HG02763 (cell line): ENCODE data around the gene STKLD1.
"Not testable (repeated sequence)": the region's sequence is repeated elsewhere in the genome, so short reads cannot be mapped to it uniquely, and the experiment has no call there.

Source experiments
- ATAC-seq: cut with Tn5 transposase; IDR thresholded peaks from one replicate; pipeline ENCODE4 v1.9.1; 2021; ENCODE audit warnings: mild to moderate bottlenecking, moderate library complexity; ENCODE audit not compliant: unreplicated experiment

The STKLD1 gene

GRCh38 chr9:133360400-133361393 is 15.5 kb upstream of the STKLD1 start:
- ATAC-seq, result no peak

GRCh38 chr9:133361507-133362092 is 14.6 kb upstream of the STKLD1 start:
- no peak for ATAC-seq

GRCh38 chr9:133362359-133363044 is 13.7 kb upstream of the STKLD1 start:
- no peak for ATAC-seq

GRCh38 chr9:133366435-133366834 is 9.7 kb upstream of the STKLD1 start:
- no peak for ATAC-seq

- no peak for ATAC-seq
Measured at GRCh38 chr9:133367221-133367620, 8.9 kb upstream of the STKLD1 start.

GRCh38 chr9:133367778-133368177 is 8.4 kb upstream of the STKLD1 start:
- ATAC-seq, result no peak

- ATAC-seq, result no peak
Measured at GRCh38 chr9:133368249-133368881, 7.8 kb upstream of the STKLD1 start.

GRCh38 chr9:133369422-133369821 is 6.7 kb upstream of the STKLD1 start:
- ATAC-seq, result no peak

- no peak for ATAC-seq
Measured at GRCh38 chr9:133369933-133370332, 6.2 kb upstream of the STKLD1 start.

- no peak for ATAC-seq
Measured at GRCh38 chr9:133370685-133371084, 5.5 kb upstream of the STKLD1 start.

- ATAC-seq, result no peak
Measured at GRCh38 chr9:133371261-133371711, 4.9 kb upstream of the STKLD1 start.

- no peak for ATAC-seq
Measured at GRCh38 chr9:133372144-133372543, 4.0 kb upstream of the STKLD1 start.

- ATAC-seq, result no peak
Measured at GRCh38 chr9:133374612-133375115, 1.5 kb upstream of the STKLD1 start.

GRCh38 chr9:133375116-133375723 is 946 bp upstream of the STKLD1 start:
- ATAC-seq, result peak; percentile 6

- ATAC-seq, result not testable (repeated sequence)
Measured at GRCh38 chr9:133377280-133377679, 1.1 kb downstream of the STKLD1 start.

- ATAC-seq, result no peak
Measured at GRCh38 chr9:133377721-133378216, 1.6 kb downstream of the STKLD1 start.

- no peak for ATAC-seq
Measured at GRCh38 chr9:133378408-133378962, 2.3 kb downstream of the STKLD1 start.

- no peak for ATAC-seq
Measured at GRCh38 chr9:133379153-133380086, 3.3 kb downstream of the STKLD1 start.

GRCh38 chr9:133380734-133381133 is 4.6 kb downstream of the STKLD1 start:
- no peak for ATAC-seq
